ENCODE results near the gene USP20.
A peak's percentile ranks its signal among the peaks of the same experiment; 100 is the strongest.

The USP20 gene

DNA sequence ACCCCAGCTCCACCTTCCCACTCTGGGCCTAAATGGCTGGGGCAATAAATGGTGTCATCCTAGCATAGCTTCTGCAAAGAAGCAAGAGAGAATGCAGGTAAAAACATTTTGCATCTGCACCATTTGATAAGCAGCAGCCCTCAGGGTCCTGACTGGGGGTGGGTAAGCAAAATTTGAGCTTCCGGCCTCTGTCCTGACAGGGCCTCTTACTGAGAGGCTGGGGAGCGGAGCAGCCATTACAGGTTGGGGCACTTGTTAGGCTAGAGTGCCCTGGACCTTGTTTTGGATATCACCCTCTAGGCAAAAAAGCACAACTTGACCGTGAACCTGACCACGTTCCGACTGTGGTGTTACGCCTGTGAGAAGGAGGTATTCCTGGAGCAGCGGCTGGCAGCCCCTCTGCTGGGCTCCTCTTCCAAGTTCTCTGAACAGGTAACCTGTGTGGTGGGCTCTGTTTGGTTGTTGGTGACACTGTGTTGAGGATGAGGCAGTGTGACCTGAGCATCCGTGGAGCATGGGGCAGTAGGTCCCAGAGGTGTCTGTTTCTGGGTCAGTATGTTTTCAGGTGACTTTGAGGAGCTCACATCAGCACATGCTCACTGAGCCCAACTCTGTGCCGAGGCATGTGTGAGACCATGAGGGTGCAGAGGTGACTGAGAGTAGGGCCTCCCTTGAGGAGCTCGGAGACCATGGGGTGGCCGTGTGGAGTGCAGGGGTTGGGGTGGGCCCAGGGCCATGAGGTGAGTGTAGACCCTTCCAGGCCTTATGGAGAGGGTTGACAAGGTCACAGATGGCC is 23.1 kb downstream of the USP20 start:
- Histone ChIP-seq H3K79me2 (ENCODE audit: control insufficient read depth, insufficient read depth, low read length) (no peaks in the 10 kb centered on the region), H3K18ac (ENCODE audit: low read length) (no peak overlapping the region), H2BK15ac (replicated peaks; ENCODE audit: low read depth) (no peak overlapping the region), H3K79me1 (ENCODE audit: low read length) (no peaks in the 10 kb centered on the region), H4K5ac (ENCODE audit: low read length) (no peak overlapping the region), H3K4ac (ENCODE audit: low read depth, low read length) (no peak overlapping the region), H3K27ac (ENCODE audit: low read depth, low read length) (no peak overlapping the region), H2AK5ac (ENCODE audit: low read length) (no peak overlapping the region), H2BK120ac (ENCODE audit: low read depth, low read length) (no peak overlapping the region), H3K56ac (ENCODE audit: low read length) (no peak overlapping the region), H3K36me3 (ENCODE audit: control insufficient read depth, insufficient read depth, low read length) (no peaks in the 10 kb centered on the region), H3K27me3 (ENCODE audit: insufficient read depth, low read length, poor library complexity) (no peaks in the 10 kb centered on the region), H3K4me2 (ENCODE audit: low read length) (no peak overlapping the region), H2BK5ac (ENCODE audit: low read length) (no peak overlapping the region), H4K8ac (ENCODE audit: low read depth, low read length) (no peak overlapping the region), H3K4me3 (ENCODE audit: low read length) (no peak overlapping the region), H3K4me1 (ENCODE audit: control insufficient read depth, low read depth, low read length) (no peaks in the 10 kb centered on the region), H3K9ac (ENCODE audit: low read length) (no peak overlapping the region), H3K23ac (ENCODE audit: low read length) (no peak overlapping the region)
- no peak for DNase-seq
- WGBS (ENCODE audit: extremely low coverage, insufficient coverage, low lambda C conversion rate) = no CpG with 5 or more reads among the region's 11 CpGs

DNA sequence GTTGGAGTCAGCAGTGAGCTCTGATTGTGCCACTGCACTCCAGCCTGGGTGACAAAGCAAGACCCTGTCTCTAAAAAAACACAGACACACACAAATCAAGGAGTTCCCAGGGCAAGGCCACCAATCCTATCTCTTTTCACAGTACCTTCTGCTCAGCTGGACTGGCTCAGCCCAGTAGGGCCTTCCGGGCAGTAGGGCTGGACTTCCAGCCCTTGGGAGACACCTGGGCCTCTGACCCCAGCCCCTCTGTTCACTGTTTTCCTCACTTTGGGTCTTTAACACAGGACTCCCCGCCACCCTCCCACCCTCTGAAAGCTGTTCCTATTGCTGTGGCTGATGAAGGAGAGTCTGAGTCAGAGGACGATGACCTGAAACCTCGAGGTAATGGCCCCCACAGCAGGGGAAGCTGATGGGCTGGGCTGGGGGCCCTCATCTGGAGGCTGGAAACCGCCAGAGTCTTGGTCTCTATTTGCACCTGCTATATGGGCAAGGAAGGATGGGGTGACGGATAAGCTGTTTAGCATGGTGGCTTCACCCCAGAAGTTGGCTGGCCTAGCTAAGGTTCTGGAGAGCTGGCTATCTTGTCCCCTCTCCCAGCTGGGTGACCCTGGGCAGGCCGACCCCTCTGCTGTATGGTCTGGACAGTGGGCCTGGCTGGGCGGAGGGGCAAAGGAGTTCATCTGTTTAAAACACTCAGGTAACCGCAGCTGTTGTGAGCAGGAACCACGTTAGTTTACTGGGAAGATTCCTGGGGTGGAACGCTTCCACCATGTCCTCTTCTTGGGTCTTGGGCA is 25.6 kb downstream of the USP20 start:
- no peak overlapping the region for H2BK120ac ChIP-seq (ENCODE audit: low read depth, low read length)
- H3K36me3 ChIP-seq (ENCODE audit: control insufficient read depth, insufficient read depth, low read length) = peaks cover 2% of the 10 kb centered on the region
- H3K79me1 ChIP-seq (ENCODE audit: low read length) = no peaks in the 10 kb centered on the region
- H3K4me3 ChIP-seq (ENCODE audit: low read length) = no peak overlapping the region
- no peak overlapping the region for H3K56ac ChIP-seq (ENCODE audit: low read length)
- no peaks in the 10 kb centered on the region for H3K79me2 ChIP-seq (ENCODE audit: control insufficient read depth, insufficient read depth, low read length)
- H2BK5ac ChIP-seq (ENCODE audit: low read length) = no peak overlapping the region
- H3K23ac ChIP-seq (ENCODE audit: low read length) = no peak overlapping the region
- H2BK15ac ChIP-seq (replicated peaks; ENCODE audit: low read depth) = no peak overlapping the region
- H3K4me1 ChIP-seq (ENCODE audit: control insufficient read depth, low read depth, low read length) = no peaks in the 10 kb centered on the region
- no peak overlapping the region for H4K8ac ChIP-seq (ENCODE audit: low read depth, low read length)
- H3K4me2 ChIP-seq (ENCODE audit: low read length) = no peak overlapping the region
- WGBS (ENCODE audit: extremely low coverage, insufficient coverage, low lambda C conversion rate) = no CpG with 5 or more reads among the region's 11 CpGs
- no peak overlapping the region for H3K18ac ChIP-seq (ENCODE audit: low read length)
- H3K27me3 ChIP-seq (ENCODE audit: insufficient read depth, low read length, poor library complexity) = no peaks in the 10 kb centered on the region
- DNase-seq = no peak
- no peak overlapping the region for H3K9ac ChIP-seq (ENCODE audit: low read length)
- H3K27ac ChIP-seq (ENCODE audit: low read depth, low read length) = no peak overlapping the region
- no peak overlapping the region for H3K4ac ChIP-seq (ENCODE audit: low read depth, low read length)
- H4K5ac ChIP-seq (ENCODE audit: low read length) = no peak overlapping the region
- H2AK5ac ChIP-seq (ENCODE audit: low read length) = no peak overlapping the region

DNA sequence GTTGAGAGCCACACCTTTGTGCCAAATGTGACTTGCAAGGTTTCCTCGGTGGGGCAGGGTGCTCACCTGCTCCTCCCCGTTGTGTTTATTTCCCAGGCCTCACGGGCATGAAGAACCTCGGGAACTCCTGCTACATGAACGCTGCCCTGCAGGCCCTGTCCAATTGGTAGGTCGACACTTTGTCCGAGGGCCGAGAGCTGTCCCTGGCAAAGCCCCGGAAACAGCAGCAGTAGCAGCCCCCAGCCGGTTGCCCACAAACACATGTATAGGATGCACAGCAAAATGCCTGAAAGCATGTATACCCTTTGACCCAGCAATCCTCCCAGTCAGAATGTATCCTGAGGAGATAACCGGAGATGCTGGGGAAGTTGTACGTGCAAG is 26.2 kb downstream of the USP20 start:
- H3K4ac ChIP-seq (ENCODE audit: low read depth, low read length) = no peak overlapping the region
- no peaks in the 10 kb centered on the region for H3K27me3 ChIP-seq (ENCODE audit: insufficient read depth, low read length, poor library complexity)
- peaks cover 2% of the 10 kb centered on the region for H3K36me3 ChIP-seq (ENCODE audit: control insufficient read depth, insufficient read depth, low read length)
- H3K79me1 ChIP-seq (ENCODE audit: low read length) = no peaks in the 10 kb centered on the region
- no peak overlapping the region for H3K4me3 ChIP-seq (ENCODE audit: low read length)
- no peak overlapping the region for H4K8ac ChIP-seq (ENCODE audit: low read depth, low read length)
- H2BK15ac ChIP-seq (replicated peaks; ENCODE audit: low read depth) = no peak overlapping the region
- no peak overlapping the region for H3K27ac ChIP-seq (ENCODE audit: low read depth, low read length)
- no peak overlapping the region for H2BK5ac ChIP-seq (ENCODE audit: low read length)
- no peaks in the 10 kb centered on the region for H3K4me1 ChIP-seq (ENCODE audit: control insufficient read depth, low read depth, low read length)
- no peak for DNase-seq
- H3K9ac ChIP-seq (ENCODE audit: low read length) = no peak overlapping the region
- H3K4me2 ChIP-seq (ENCODE audit: low read length) = no peak overlapping the region
- no peak overlapping the region for H3K56ac ChIP-seq (ENCODE audit: low read length)
- no peak overlapping the region for H2BK120ac ChIP-seq (ENCODE audit: low read depth, low read length)
- H3K79me2 ChIP-seq (ENCODE audit: control insufficient read depth, insufficient read depth, low read length) = no peaks in the 10 kb centered on the region
- H3K18ac ChIP-seq (ENCODE audit: low read length) = no peak overlapping the region
- H3K23ac ChIP-seq (ENCODE audit: low read length) = no peak overlapping the region
- no peak overlapping the region for H2AK5ac ChIP-seq (ENCODE audit: low read length)
- no peak overlapping the region for H4K5ac ChIP-seq (ENCODE audit: low read length)
- WGBS (ENCODE audit: extremely low coverage, insufficient coverage, low lambda C conversion rate) = no CpG with 5 or more reads among the region's 12 CpGs

DNA sequence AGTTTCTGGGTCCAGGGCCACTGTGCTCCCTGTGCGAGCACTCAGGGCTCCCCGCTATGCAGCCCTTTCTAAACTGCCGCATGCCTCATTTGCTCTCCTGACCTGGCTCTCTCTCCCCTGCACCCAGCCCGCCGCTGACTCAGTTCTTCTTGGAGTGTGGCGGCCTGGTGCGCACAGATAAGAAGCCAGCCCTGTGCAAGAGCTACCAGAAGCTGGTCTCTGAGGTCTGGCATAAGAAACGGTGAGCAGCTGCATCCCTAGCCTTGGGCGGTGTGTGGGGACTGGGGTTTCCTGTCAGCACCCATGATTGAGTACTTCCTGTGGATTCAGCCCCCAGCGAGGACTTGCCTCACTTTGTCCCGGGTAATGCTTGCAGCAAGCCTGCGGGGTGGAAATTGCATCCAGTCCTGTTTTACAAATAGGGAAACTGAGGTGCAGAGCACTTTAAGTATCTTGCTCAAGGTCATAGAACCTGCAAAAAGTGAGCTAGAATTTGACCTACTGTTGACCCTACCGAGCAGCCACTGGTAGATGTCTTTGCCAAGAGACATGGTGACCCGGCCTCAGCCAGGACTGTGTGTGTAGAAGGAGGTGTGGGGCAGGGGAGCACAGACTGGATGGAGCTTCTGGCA is 27.9 kb downstream of the USP20 start:
- H3K36me3 ChIP-seq (ENCODE audit: control insufficient read depth, insufficient read depth, low read length) = peaks cover 2% of the 10 kb centered on the region
- no CpG with 5 or more reads among the region's 14 CpGs for WGBS (ENCODE audit: extremely low coverage, insufficient coverage, low lambda C conversion rate)

DNA sequence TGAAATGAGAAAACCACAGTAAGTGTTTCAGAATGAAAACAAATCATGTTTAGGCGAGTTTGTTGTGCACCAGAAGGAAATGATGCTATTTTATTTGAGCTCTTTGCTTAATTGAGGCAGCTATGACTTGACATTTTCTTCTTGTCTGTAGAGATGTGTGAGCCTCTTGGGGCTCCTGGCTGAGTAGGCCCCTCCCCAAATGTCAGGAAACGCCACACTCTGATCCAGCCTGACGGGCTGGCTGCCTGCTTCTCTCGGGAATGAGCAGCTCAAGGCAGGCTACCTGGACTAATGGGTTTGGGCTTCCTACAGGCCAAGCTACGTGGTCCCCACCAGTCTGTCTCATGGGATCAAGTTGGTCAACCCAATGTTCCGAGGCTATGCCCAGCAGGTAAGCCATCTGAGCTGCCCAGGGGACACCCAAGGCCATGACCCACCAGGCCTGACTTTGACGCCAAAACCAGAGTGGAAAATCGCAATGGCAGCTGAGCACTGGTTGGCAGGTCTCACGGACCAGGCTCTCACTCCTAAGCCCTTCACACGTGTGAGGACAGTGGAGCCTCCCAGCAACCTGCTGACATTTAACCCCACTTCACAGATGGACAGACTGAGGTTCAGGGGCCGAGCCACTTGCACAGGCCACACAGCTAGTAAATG is 29.9 kb downstream of the USP20 start:
- no peak overlapping the region for H2BK15ac ChIP-seq (replicated peaks; ENCODE audit: low read depth)
- no peak overlapping the region for H3K4me3 ChIP-seq (ENCODE audit: low read length)
- no peak overlapping the region for H4K8ac ChIP-seq (ENCODE audit: low read depth, low read length)
- WGBS (ENCODE audit: extremely low coverage, insufficient coverage, low lambda C conversion rate) = no CpG with 5 or more reads among the region's 11 CpGs
- H3K4me2 ChIP-seq (ENCODE audit: low read length) = no peak overlapping the region
- no peak overlapping the region for H3K23ac ChIP-seq (ENCODE audit: low read length)
- H3K56ac ChIP-seq (ENCODE audit: low read length) = no peak overlapping the region
- H3K79me2 ChIP-seq (ENCODE audit: control insufficient read depth, insufficient read depth, low read length) = no peaks in the 10 kb centered on the region
- no peak overlapping the region for H2BK5ac ChIP-seq (ENCODE audit: low read length)
- no peaks in the 10 kb centered on the region for H3K27me3 ChIP-seq (ENCODE audit: insufficient read depth, low read length, poor library complexity)
- H3K79me1 ChIP-seq (ENCODE audit: low read length) = no peaks in the 10 kb centered on the region
- H3K4ac ChIP-seq (ENCODE audit: low read depth, low read length) = no peak overlapping the region
- no peaks in the 10 kb centered on the region for H3K4me1 ChIP-seq (ENCODE audit: control insufficient read depth, low read depth, low read length)
- H4K5ac ChIP-seq (ENCODE audit: low read length) = no peak overlapping the region
- no peak overlapping the region for H3K9ac ChIP-seq (ENCODE audit: low read length)
- H2BK120ac ChIP-seq (ENCODE audit: low read depth, low read length) = no peak overlapping the region
- peaks cover 2% of the 10 kb centered on the region for H3K36me3 ChIP-seq (ENCODE audit: control insufficient read depth, insufficient read depth, low read length)
- no peak overlapping the region for H3K18ac ChIP-seq (ENCODE audit: low read length)
- H3K27ac ChIP-seq (ENCODE audit: low read depth, low read length) = no peak overlapping the region
- no peak overlapping the region for H2AK5ac ChIP-seq (ENCODE audit: low read length)
- DNase-seq = peak; percentile 47

More for the DNA sequence above, 27.9 kb downstream of the USP20 start:
- no peak overlapping the region for H3K4me2 ChIP-seq (ENCODE audit: low read length)
- H2BK15ac ChIP-seq (replicated peaks; ENCODE audit: low read depth) = no peak overlapping the region
- no peak overlapping the region for H3K23ac ChIP-seq (ENCODE audit: low read length)
- H4K8ac ChIP-seq (ENCODE audit: low read depth, low read length) = no peak overlapping the region
- no peak overlapping the region for H3K18ac ChIP-seq (ENCODE audit: low read length)
- no peak overlapping the region for H4K5ac ChIP-seq (ENCODE audit: low read length)
- no peak overlapping the region for H3K4me3 ChIP-seq (ENCODE audit: low read length)
- no peaks in the 10 kb centered on the region for H3K27me3 ChIP-seq (ENCODE audit: insufficient read depth, low read length, poor library complexity)
- H3K4me1 ChIP-seq (ENCODE audit: control insufficient read depth, low read depth, low read length) = no peaks in the 10 kb centered on the region
- H2BK5ac ChIP-seq (ENCODE audit: low read length) = no peak overlapping the region
- no peak overlapping the region for H2BK120ac ChIP-seq (ENCODE audit: low read depth, low read length)
- no peak overlapping the region for H3K4ac ChIP-seq (ENCODE audit: low read depth, low read length)
- no peak overlapping the region for H2AK5ac ChIP-seq (ENCODE audit: low read length)
- H3K9ac ChIP-seq (ENCODE audit: low read length) = no peak overlapping the region
- H3K56ac ChIP-seq (ENCODE audit: low read length) = no peak overlapping the region
- no peaks in the 10 kb centered on the region for H3K79me1 ChIP-seq (ENCODE audit: low read length)
- H3K27ac ChIP-seq (ENCODE audit: low read depth, low read length) = no peak overlapping the region
- no peaks in the 10 kb centered on the region for H3K79me2 ChIP-seq (ENCODE audit: control insufficient read depth, insufficient read depth, low read length)
- peak; percentile 31 for DNase-seq

Data from mesendoderm (in vitro differentiated cells).